GM18519 (cell line): ENCODE results near the gene PNMA6E.

Experiments
- ATAC-seq: cut with Tn5 transposase; IDR thresholded peaks from one replicate; pipeline ENCODE4 v1.9.1; 2021; ENCODE audit warnings: mild to moderate bottlenecking, moderate library complexity; ENCODE audit not compliant: unreplicated experiment, low FRiP score

PNMA6E gene

GRCh38 chrX:153438532-153438931, 37.4 kb upstream of the PNMA6E start:
- ATAC-seq: no peak

GRCh38 chrX:153435845-153436244, 34.7 kb upstream of the PNMA6E start:
- ATAC-seq: no peak

DNA sequence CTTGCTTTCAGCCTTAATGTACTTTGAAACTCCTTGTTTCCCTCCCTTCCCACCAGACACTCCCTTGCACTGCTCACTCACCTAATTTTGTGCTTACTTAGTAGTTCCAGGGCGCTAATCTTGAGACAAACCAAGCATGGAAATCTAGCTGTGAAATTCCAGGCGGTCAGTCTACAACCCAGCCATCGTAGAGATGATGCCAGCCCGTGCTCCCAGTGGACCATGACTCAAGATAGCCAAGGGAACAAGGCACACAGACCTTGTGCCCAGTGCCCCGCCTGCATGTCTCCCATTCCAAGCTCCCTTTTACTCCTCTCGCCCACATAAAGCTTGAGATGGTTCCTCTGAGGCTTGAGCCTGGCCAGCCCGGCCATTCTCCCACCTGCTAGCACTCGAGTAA, 33.7 kb upstream of the PNMA6E start:
- ATAC-seq: no peak

GRCh38 chrX:153433781-153434285, 32.7 kb upstream of the PNMA6E start:
- ATAC-seq: no peak

DNA sequence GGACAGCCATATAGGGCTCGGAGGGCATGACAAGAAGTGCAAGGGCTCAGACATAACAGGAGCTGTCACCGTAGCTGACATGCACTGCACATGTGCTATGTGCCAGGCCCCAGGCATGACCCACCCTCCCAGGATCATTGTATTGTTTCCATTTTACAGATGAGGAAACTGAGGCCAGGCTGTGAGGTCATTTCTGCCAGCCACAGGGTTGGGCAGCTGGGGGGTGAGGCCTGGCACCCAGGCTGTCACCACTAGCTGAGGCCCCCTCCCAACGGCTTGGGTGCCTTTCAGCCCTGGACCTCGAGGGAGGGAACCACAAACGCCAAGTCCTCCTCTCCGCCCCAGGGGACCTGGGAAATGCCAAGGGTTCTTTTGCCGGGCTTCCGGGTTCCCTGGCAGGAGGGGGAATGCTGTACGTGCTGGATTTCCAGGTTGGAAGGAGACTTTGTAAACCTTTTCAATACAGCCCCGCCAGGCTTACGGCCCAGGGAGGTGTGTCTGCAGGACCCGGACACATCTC, 32.1 kb upstream of the PNMA6E start:
- ATAC-seq: no peak

- no peak for ATAC-seq
Observed at GRCh38 chrX:153430796-153431195, 29.6 kb upstream of the PNMA6E start.

- no peak for ATAC-seq
Observed at GRCh38 chrX:153426204-153426603, 25.1 kb upstream of the PNMA6E start.

DNA sequence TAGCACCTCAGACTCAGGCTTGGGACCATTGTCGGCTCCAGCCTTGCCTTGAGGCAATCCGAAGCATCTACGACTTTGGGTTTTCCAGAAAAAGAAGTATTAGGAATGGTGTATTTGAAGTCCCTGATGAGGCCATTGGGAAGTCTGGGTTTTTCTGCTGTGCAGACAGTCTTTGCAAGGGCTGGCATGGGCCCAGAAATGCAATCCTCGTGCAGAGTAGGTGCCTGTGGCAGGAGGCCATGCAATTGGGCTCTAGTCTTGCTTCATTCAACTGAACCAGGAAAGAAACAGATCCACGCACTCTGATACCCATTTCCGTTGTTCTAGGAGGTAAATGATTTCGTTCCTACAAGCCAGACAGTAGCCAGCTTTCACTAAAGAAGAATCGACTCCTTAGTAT, 22.5 kb upstream of the PNMA6E start:
- no peak for ATAC-seq

- no peak for ATAC-seq
Observed at GRCh38 chrX:153421856-153422255, 20.7 kb upstream of the PNMA6E start.

DNA sequence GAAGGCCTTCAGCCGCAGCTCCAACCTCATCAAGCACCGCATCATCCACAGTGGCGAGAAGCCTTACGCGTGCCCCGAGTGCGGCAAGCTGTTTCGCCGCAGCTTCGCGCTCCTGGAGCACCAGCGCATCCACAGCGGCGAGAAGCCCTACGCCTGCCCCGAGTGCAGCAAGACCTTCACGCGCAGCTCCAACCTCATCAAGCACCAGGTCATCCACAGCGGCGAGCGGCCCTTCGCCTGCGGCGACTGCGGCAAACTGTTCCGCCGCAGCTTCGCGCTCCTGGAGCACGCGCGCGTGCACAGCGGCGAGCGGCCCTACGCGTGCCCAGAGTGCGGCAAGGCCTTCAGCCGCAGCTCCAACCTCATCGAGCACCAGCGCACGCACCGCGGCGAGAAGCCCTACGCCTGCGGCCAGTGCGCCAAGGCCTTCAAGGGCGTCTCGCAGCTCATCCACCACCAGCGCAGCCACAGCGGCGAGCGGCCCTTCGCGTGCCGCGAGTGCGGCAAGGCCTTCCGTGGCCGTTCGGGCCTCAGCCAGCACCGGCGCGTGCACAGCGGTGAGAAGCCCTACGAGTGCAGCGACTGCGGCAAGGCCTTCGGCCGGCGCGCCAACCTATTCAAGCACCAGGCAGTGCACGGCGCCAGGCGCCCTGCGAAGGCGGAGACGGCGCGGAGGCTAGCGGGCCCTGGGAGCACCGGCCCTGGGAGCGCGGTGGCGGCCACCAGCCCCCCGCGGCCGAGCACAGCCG, 19.9 kb upstream of the PNMA6E start:
- ATAC-seq: no peak

- no peak for ATAC-seq
Observed at GRCh38 chrX:153417637-153418036, 16.5 kb upstream of the PNMA6E start.

- ATAC-seq: no peak
Observed at GRCh38 chrX:153416781-153417450, 15.8 kb upstream of the PNMA6E start.

DNA sequence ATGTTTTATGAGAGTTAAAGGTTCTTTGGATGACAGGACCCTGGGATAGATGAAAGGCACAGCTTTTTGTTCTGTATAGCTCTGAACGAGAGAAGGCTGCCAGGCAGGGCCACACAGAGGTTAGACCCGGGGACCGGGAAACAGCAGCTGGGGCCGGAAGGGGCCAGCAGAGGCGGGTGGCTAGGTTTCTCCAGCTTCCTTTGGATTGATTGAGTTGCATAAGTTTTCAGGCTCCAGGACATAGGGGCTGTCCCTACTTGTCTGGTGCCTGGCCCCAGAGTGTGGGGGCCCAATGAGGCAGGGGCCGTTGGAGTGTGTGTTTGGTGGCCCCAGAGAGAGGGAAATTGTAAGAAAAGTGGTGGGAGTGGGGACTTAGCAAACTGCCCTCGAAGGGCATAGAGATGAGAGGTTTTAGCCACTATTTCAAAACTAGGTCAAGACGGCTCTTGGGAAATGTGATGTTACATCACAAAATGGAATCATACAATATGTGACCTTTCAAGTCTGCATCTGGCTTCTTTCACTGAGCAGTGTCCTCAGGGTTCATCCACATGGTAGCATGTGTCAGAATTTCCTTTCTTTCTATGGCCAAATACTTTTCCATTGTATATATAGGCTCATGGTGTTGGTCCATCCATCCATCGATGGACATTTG, 13.8 kb upstream of the PNMA6E start:
- no peak for ATAC-seq

GRCh38 chrX:153413731-153414130, 12.6 kb upstream of the PNMA6E start:
- ATAC-seq: no peak

- no peak for ATAC-seq
Observed at GRCh38 chrX:153412746-153413720, 11.9 kb upstream of the PNMA6E start.

DNA sequence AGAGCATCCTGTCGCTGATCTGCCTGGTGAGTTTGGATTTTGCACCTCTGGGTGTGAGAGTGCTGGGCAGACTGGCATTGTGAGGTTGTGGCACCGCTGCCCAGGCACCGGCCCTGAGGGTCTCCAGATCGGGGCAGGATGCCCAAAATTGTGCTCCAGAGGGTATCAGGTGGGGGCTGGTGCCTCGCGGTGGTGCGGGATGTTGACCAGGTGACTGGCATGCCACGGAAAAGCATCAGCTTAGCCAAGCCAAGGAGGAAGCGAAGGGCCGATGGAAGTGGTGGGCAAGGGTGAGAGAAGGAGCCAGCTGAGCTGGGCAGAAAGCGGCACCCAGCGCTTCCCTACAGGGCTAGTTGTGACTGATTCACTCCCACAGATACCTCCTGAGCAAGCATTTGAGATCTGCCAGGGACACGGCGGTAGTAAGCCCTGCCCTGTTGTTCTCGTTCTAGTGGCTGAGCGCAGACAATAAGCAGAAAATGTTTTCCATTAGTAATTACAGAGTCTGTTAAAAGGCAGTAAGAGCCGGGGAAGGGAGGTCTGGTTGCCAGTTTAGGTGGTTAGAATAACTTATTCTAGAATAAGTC, 10.9 kb upstream of the PNMA6E start:
- no peak for ATAC-seq

GRCh38 chrX:153411255-153411987, 10.3 kb upstream of the PNMA6E start, which contains the start of gene ZFP92:
ZFP92 (plus strand) TSS chrX:153411472; CDS start chrX:153418323, 6,851 bp downstream.
- ATAC-seq: no peak

- no peak for ATAC-seq
Observed at GRCh38 chrX:153410888-153411254, 9.7 kb upstream of the PNMA6E start.

DNA sequence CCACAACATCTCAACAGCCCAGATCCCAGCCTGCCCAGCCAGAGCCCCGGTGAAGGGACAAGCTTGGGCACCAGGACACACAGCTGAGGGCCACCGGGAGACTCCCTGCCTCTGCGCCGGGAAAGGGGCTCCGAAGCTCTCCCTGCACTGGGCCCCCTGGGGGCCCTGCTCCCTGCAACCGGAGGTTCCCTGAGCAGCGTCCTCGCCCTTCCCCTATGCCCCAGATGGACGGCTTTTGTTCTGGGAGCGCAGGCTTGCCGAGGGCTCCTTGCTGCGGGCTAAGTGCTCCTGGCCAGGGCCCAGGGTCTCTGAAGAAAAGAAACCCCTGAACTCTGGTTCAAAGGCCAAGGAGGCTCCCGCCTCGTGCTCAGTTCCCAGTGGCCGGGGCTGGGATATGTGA, 9.2 kb upstream of the PNMA6E start:
- ATAC-seq: no peak
